H9 (cell line): ENCODE results near the gene PCLAF. TPM values are rescaled to one million over a fixed set of nuclear protein-coding genes. Genes with fewer than 3 reads are reported as not detected.

Source experiments
- DNase-seq: peaks from one replicate; pipeline ENCODE4 v3.0.0-alpha.2; 2017
- H2AFZ ChIP-seq: one replicate; pipeline ENCODE4 v1.6.1; 2013; ENCODE audit warnings: mild to moderate bottlenecking, low read length, control low read depth, moderate library complexity
- H2AK5ac ChIP-seq: 2 replicates; pipeline ENCODE4 v1.6.1; 2013; ENCODE audit warnings: low read length, control low read depth, mixed read lengths; ENCODE audit not compliant: insufficient read length
- H2BK120ac ChIP-seq: one replicate; pipeline ENCODE4 v1.6.1; 2013; ENCODE audit warnings: low read depth, mild to moderate bottlenecking, low read length, control low read depth, inconsistent platforms; ENCODE audit not compliant: poor library complexity, severe bottlenecking
- H2BK12ac ChIP-seq: 2 replicates; pipeline ENCODE4 v1.6.1; 2013; ENCODE audit warnings: low read length, control low read depth, mixed read lengths, low read depth; ENCODE audit not compliant: insufficient read length
- H2BK15ac ChIP-seq: 2 replicates; pipeline ENCODE4 v1.6.1; 2013; ENCODE audit warnings: low read depth, low read length, control low read depth
- H2BK20ac ChIP-seq: one replicate; pipeline ENCODE4 v1.6.1; 2013; ENCODE audit warnings: low read depth, mild to moderate bottlenecking, low read length, control low read depth, inconsistent platforms; ENCODE audit not compliant: poor library complexity, severe bottlenecking
- H2BK5ac ChIP-seq: 2 replicates; pipeline ENCODE4 v1.6.1; 2013; ENCODE audit warnings: low read length, control low read depth, mixed read lengths; ENCODE audit not compliant: insufficient read length
- H3K14ac ChIP-seq: 2 replicates; pipeline ENCODE4 v1.6.1; 2013; ENCODE audit warnings: low read length, control low read depth; ENCODE audit not compliant: insufficient read depth
- H3K18ac ChIP-seq: 2 replicates; pipeline ENCODE4 v1.6.1; 2013; ENCODE audit warnings: low read depth, mild to moderate bottlenecking, mixed read lengths, low read length, control low read depth; ENCODE audit not compliant: insufficient read length
- H3K23ac ChIP-seq: 2 replicates; pipeline ENCODE4 v1.6.1; 2013; ENCODE audit warnings: low read length, control low read depth, mixed read lengths, low read depth; ENCODE audit not compliant: insufficient read length
- H3K23me2 ChIP-seq: 2 replicates; pipeline ENCODE4 v1.6.1; 2013; ENCODE audit warnings: low read depth, mild to moderate bottlenecking, mixed read lengths, low read length, control low read depth; ENCODE audit not compliant: insufficient read length, poor library complexity, severe bottlenecking
- H3K27ac ChIP-seq: 2 replicates; pipeline ENCODE4 v1.5.1; 2013; ENCODE audit warnings: low read length, control low read depth, mixed read lengths, low read depth; ENCODE audit not compliant: insufficient read length
- H3K27me3 ChIP-seq: 2 replicates; pipeline ENCODE4 v1.6.1; 2013; ENCODE audit warnings: low read length, control low read depth, inconsistent platforms; ENCODE audit not compliant: insufficient read depth
- H3K4ac ChIP-seq: 2 replicates; pipeline ENCODE4 v1.6.1; 2013; ENCODE audit warnings: low read depth, mild to moderate bottlenecking, control low read depth, inconsistent platforms, low read length, moderate library complexity
- H3K4me1 ChIP-seq: 2 replicates; pipeline ENCODE4 v1.6.1; 2013; ENCODE audit warnings: low read length, control low read depth, inconsistent platforms; ENCODE audit not compliant: insufficient read depth
- H3K4me2 ChIP-seq: 2 replicates; pipeline ENCODE4 v1.6.1; 2013; ENCODE audit warnings: low read length, control low read depth, mixed read lengths; ENCODE audit not compliant: insufficient read length, insufficient read depth
- H3K56ac ChIP-seq: 2 replicates; pipeline ENCODE4 v1.6.1; 2013; ENCODE audit warnings: low read depth, mild to moderate bottlenecking, mixed read lengths, low read length, control low read depth; ENCODE audit not compliant: insufficient read length
- H3K79me1 ChIP-seq: 2 replicates; pipeline ENCODE4 v1.6.1; 2013; ENCODE audit warnings: low read depth, mild to moderate bottlenecking, moderate library complexity, low read length, control low read depth, inconsistent platforms; ENCODE audit not compliant: insufficient read depth, poor library complexity, severe bottlenecking
- H3K79me2 ChIP-seq: 2 replicates; pipeline ENCODE4 v1.6.1; 2013; ENCODE audit warnings: low read length, control low read depth, inconsistent platforms; ENCODE audit not compliant: insufficient read depth
- H3K9ac ChIP-seq: 2 replicates; pipeline ENCODE4 v1.6.1; 2013; ENCODE audit warnings: low read length, control low read depth, mixed read lengths; ENCODE audit not compliant: insufficient read length; ENCODE audit errors: extremely low read depth
- H3K9me3 ChIP-seq: one replicate; pipeline ENCODE4 v1.6.1; 2013; ENCODE audit warnings: low read depth, low read length, inconsistent platforms; ENCODE audit not compliant: control insufficient read depth
- H3T11ph ChIP-seq: one replicate; pipeline ENCODE4 v1.6.1; 2013; ENCODE audit warnings: mild to moderate bottlenecking, low read length, control low read depth, inconsistent platforms
- H4K20me1 ChIP-seq: one replicate; pipeline ENCODE4 v1.6.1; 2013; ENCODE audit not compliant: control insufficient read depth, insufficient read length, insufficient read depth
- H4K5ac ChIP-seq: 2 replicates; pipeline ENCODE4 v1.6.1; 2013; ENCODE audit warnings: low read depth, mild to moderate bottlenecking, mixed read lengths, low read length, control low read depth; ENCODE audit not compliant: insufficient read length
- H4K8ac ChIP-seq: replicated peaks from 2 replicates; pipeline ENCODE4 v1.6.1; 2013; ENCODE audit warnings: low read length, control low read depth, mixed read lengths, low read depth; ENCODE audit not compliant: insufficient read length
- H4K91ac ChIP-seq: 2 replicates; pipeline ENCODE4 v1.6.1; 2013; ENCODE audit warnings: low read depth, mild to moderate bottlenecking, moderate library complexity, mixed read lengths, low read length, control low read depth; ENCODE audit not compliant: insufficient read length
- H3K27ac Mint-ChIP-seq, 3 experiments: 2 replicates in 2 of 3; 3 replicates in 1 of 3; pipeline ENCODE4 v1.8.0; 2020 to 2021; ENCODE audit warnings: mixed read lengths in 3 of 3, mild to moderate bottlenecking in 1 of 3, moderate library complexity in 1 of 3
- H3K27me3 Mint-ChIP-seq: 2 replicates; pipeline ENCODE4 v1.8.0; 2021; ENCODE audit warnings: low read depth, mild to moderate bottlenecking, moderate library complexity, mixed read lengths
- H3K36me3 Mint-ChIP-seq, 3 experiments: 2 replicates in 2 of 3; 3 replicates in 1 of 3; pipeline ENCODE4 v1.8.0; 2020 to 2021; ENCODE audit warnings: low read depth in 3 of 3, mixed read lengths in 3 of 3; ENCODE audit not compliant: insufficient read depth in 1 of 3
- H3K4me1 Mint-ChIP-seq, 2 experiments: 2 replicates each; pipeline ENCODE4 v1.8.0; 2020; ENCODE audit warnings: mixed read lengths in 2 of 2
- H3K4me3 Mint-ChIP-seq, 2 experiments: 2 replicates in 1 of 2; 3 replicates in 1 of 2; pipeline ENCODE4 v1.8.0; 2020 to 2021; ENCODE audit warnings: mild to moderate bottlenecking in 2 of 2, mixed read lengths in 2 of 2, moderate library complexity in 1 of 2
- H3K9me3 Mint-ChIP-seq, 2 experiments: 2 replicates in 1 of 2; 3 replicates in 1 of 2; pipeline ENCODE4 v1.8.0; 2020; ENCODE audit warnings: mild to moderate bottlenecking in 2 of 2, mixed read lengths in 2 of 2, moderate library complexity in 1 of 2
- CTCF ChIP-seq: fragments of 200-600 bp; sonication (generic); conservative IDR thresholded peaks from 3 replicates; pipeline ENCODE4 v1.8.0; 2021; ENCODE audit warnings: antibody characterized with exemption, mild to moderate bottlenecking
- WGBS: extraction: QIAGEN DNeasy Blood & Tissue Kit; methylation state at CpG from one replicate; pipeline ENCODE4 v1.1.7; 2013; ENCODE audit warnings: missing lambda C conversion rate, low lambda C conversion rate, mixed read lengths; ENCODE audit not compliant: insufficient read length; ENCODE audit errors: extremely low coverage; 5-methylcytosine and 5-hydroxymethylcytosine counted together
- total RNA-seq: library from RNA; stranded (reverse); gene quantifications from 2 replicates; pipeline ENCODE4 v1.2.1, GENCODE V29; 2021

The PCLAF gene
- total RNA-seq, 1 experiment from 2014 or later, result 65.6 TPM

GRCh38 chr15:64398575-64398974, 17.3 kb upstream of the PCLAF start:
- H4K8ac ChIP-seq, result no peak overlapping the region
- H2BK15ac ChIP-seq, result no peak overlapping the region
- H3K36me3 Mint-ChIP-seq, result peaks cover 21 to 60% (median 47%) of the 10 kb centered on the region in 3 experiments; a peak in 6 of 7 replicates
- H3K56ac ChIP-seq, result no peak overlapping the region
- H2BK20ac ChIP-seq, result no peak overlapping the region
- WGBS, result no CpG with 5 or more reads among the region's 2 CpGs
- no peak overlapping the region for H3K4me3 Mint-ChIP-seq
- H4K20me1 ChIP-seq, result no peaks in the 10 kb centered on the region
- H3K27ac Mint-ChIP-seq, result no peak overlapping the region
- no peak overlapping the region for H3K4ac ChIP-seq
- no peak for DNase-seq
- H4K91ac ChIP-seq, result no peak overlapping the region
- no peaks in the 10 kb centered on the region for H3K23me2 ChIP-seq
- no peaks in the 10 kb centered on the region for H3K4me1 Mint-ChIP-seq
- H3K9ac ChIP-seq, result no peak overlapping the region
- no peaks in the 10 kb centered on the region for H3K79me1 ChIP-seq
- H2BK5ac ChIP-seq, result no peak overlapping the region
- no peaks in the 10 kb centered on the region for H3K79me2 ChIP-seq
- no peak overlapping the region for H2AFZ ChIP-seq
- no peak overlapping the region for H3K27ac ChIP-seq
- no peaks in the 10 kb centered on the region for H3K27me3 Mint-ChIP-seq
- no peaks in the 10 kb centered on the region for H3K27me3 ChIP-seq
- no peaks in the 10 kb centered on the region for H3K9me3 ChIP-seq
- no peak overlapping the region for H2BK120ac ChIP-seq
- no peak for TF ChIP-seq CTCF
- H3K14ac ChIP-seq, result no peak overlapping the region
- no peaks in the 10 kb centered on the region for H3K4me1 ChIP-seq
- no peak overlapping the region for H3K18ac ChIP-seq
- H3K9me3 Mint-ChIP-seq, result no peaks in the 10 kb centered on the region
- no peak overlapping the region for H2AK5ac ChIP-seq
- no peak overlapping the region for H4K5ac ChIP-seq
- H3K4me2 ChIP-seq, result no peak overlapping the region
- no peak overlapping the region for H3K23ac ChIP-seq
- H3T11ph ChIP-seq, result no peak overlapping the region
- H2BK12ac ChIP-seq, result no peak overlapping the region
